Measurements from ENCODE around the gene PRKG2. TPM values are rescaled to one million over a fixed set of nuclear protein-coding genes. Genes with fewer than 3 reads are reported as not detected.
A peak's percentile ranks its signal among the peaks of the same experiment; 100 is the strongest.

Gene PRKG2
- under 1 TPM; 0.08 to 0.14 TPM for total RNA-seq
- polyA plus RNA-seq, result under 1 TPM in 1 of 2 donors, not detected in 1; 0.03 TPM

- DNase-seq (ENCODE audit: low spot score), result no peak
- Histone ChIP-seq H3K9me3 (ENCODE audit: control insufficient read depth in 4 of 4, low read length in 3 of 4) (peaks cover 0 to 3% (median 0%) of the 10 kb centered on the region in 4 donors), H3K36me3 (ENCODE audit: control insufficient read depth in 4 of 4, insufficient read depth in 3 of 4, low read depth in 1 of 4, low read length in 3 of 4) (no peaks in the 10 kb centered on the region), H3K4me1 (ENCODE audit: control insufficient read depth in 4 of 4, insufficient read depth in 4 of 4, low read length in 3 of 4) (peaks cover 0 to 5% (median 3%) of the 10 kb centered on the region in 4 donors), H3K4me3 (ENCODE audit: low read depth in 1 of 3, low read length in 3 of 3) (peak within 1 kb of the TSS in 1 of 3 donors; percentile 17), H3K27ac (ENCODE audit: low read depth in 1 of 2, low read length in 2 of 2) (no peak within 1 kb of the TSS), H3K9ac (ENCODE audit: low read depth in 1 of 2, low read length in 2 of 2) (no peak within 1 kb of the TSS), H3K27me3 (ENCODE audit: control insufficient read depth in 4 of 4, insufficient read depth in 4 of 4, low read length in 3 of 4) (peaks cover 0 to 7% (median 2%) of the 10 kb centered on the region in 4 donors)
- WGBS, result 2% methylated on average over 75 of the region's 75 CpGs
- TF ChIP-seq HNF4G (IDR thresholded peaks at IDR 0.05) (no peak), JUND (IDR thresholded peaks at IDR 0.05) (no peak), MAX (IDR thresholded peaks at IDR 0.05) (no peak), ATF3 (IDR thresholded peaks at IDR 0.05) (no peak), NR2F2 (IDR thresholded peaks at IDR 0.05) (no peak), GABPA (IDR thresholded peaks at IDR 0.05 in 1 of 2, conservative IDR thresholded peaks at IDR 0.05 in 1 of 2) (no peak), REST (IDR thresholded peaks at IDR 0.05) (no peak), FOXA1 (IDR thresholded peaks at IDR 0.05) (no peak), YY1 (IDR thresholded peaks at IDR 0.05) (no peak), EGR1 (IDR thresholded peaks at IDR 0.05; ENCODE audit: low read depth in 2 of 2) (no peak), SP1 (IDR thresholded peaks at IDR 0.05) (no peak), CTCF (IDR thresholded peaks at IDR 0.05; ENCODE audit: low read depth, low read length, missing input control) (no peak), HNF4A (conservative IDR thresholded peaks at IDR 0.05) (no peak), RXRA (IDR thresholded peaks at IDR 0.05) (no peak), TAF1 (conservative IDR thresholded peaks at IDR 0.05) (no peak)
Measured at GRCh38 chr4:81214881-81215868, at the start of gene PRKG2. Gene PRKG2, minus strand, starts transcription at chr4:81215222. Its CDS starts 10,175 bp downstream, at chr4:81205047.
